CD14-positive monocyte (primary cell): ENCODE data around the gene TEX29. TPM values are rescaled to one million over a fixed set of nuclear protein-coding genes. Genes with fewer than 3 reads are reported as not detected.

Source experiments
- DNase-seq, 3 donors: peaks; one replicate each; pipeline ENCODE4 v3.0.0-alpha.2; 2011 to 2022
- H2AFZ ChIP-seq: 2 replicates; pipeline ENCODE4 v1.6.0; 2012; ENCODE audit warnings: mild to moderate bottlenecking, low read depth, low read length, inconsistent platforms; ENCODE audit not compliant: insufficient read depth, poor library complexity, severe bottlenecking
- H3K27ac ChIP-seq, 2 donors: 1 replicate in 1 of 2; 2 replicates in 1 of 2; pipeline ENCODE4 v1.5.1; 2012 to 2013; ENCODE audit warnings: low read length in 2 of 2, control low read depth in 1 of 2, inconsistent platforms in 1 of 2, low read depth in 1 of 2, mild to moderate bottlenecking in 1 of 2
- H3K27me3 ChIP-seq, 2 donors: one replicate each; pipeline versions ENCODE4 v1.6.0 to v1.6.1; 2011 to 2013; ENCODE audit warnings: low read length in 2 of 2; ENCODE audit not compliant: control insufficient read depth in 2 of 2, insufficient read depth in 2 of 2
- H3K36me3 ChIP-seq, 2 donors: replicated peaks in 1 of 2; 1 replicate in 1 of 2; 2 replicates in 1 of 2; pipeline versions ENCODE4 v1.5.1 to v1.6.1; 2012 to 2013; ENCODE audit warnings: low read length in 2 of 2, control low read depth in 1 of 2, inconsistent platforms in 1 of 2, mild to moderate bottlenecking in 1 of 2; ENCODE audit not compliant: insufficient read depth in 2 of 2, control insufficient read depth in 1 of 2
- H3K4me1 ChIP-seq, 2 donors: 1 replicate in 1 of 2; 2 replicates in 1 of 2; pipeline versions ENCODE4 v1.5.1 to v1.6.1; 2012 to 2013; ENCODE audit warnings: low read length in 2 of 2, control low read depth in 1 of 2, inconsistent platforms in 1 of 2, mild to moderate bottlenecking in 1 of 2, moderate library complexity in 1 of 2; ENCODE audit not compliant: insufficient read depth in 2 of 2, control insufficient read depth in 1 of 2
- H3K4me2 ChIP-seq: replicated peaks from 2 replicates; pipeline ENCODE3; 2012; ENCODE audit warnings: low read length, moderate library complexity, mild to moderate bottlenecking; ENCODE audit not compliant: poor library complexity, severe bottlenecking; ENCODE audit errors: extremely low read depth
- H3K4me3 ChIP-seq, 3 experiments: fragments of 200-600 bp in 1 of 3; sonication (generic) in 1 of 3; replicated peaks in 1 of 3; 1 replicate in 2 of 3; 2 replicates in 1 of 3; pipeline ENCODE4 v1.5.1; 2011 to 2013; ENCODE audit warnings: low read length in 3 of 3, mild to moderate bottlenecking in 3 of 3, control low read depth in 2 of 3, low read depth in 2 of 3, inconsistent platforms in 1 of 3, moderate library complexity in 1 of 3
- H3K79me2 ChIP-seq: 2 replicates; pipeline ENCODE4 v1.6.0; 2012; ENCODE audit warnings: mild to moderate bottlenecking, control low read depth, inconsistent platforms, low read length, moderate library complexity; ENCODE audit not compliant: insufficient read depth
- H3K9ac ChIP-seq: 2 replicates; pipeline ENCODE4 v1.6.0; 2017; ENCODE audit warnings: low read length, mild to moderate bottlenecking; ENCODE audit not compliant: insufficient read depth, poor library complexity, severe bottlenecking
- H3K9me3 ChIP-seq, 2 donors: replicated peaks in 1 of 2; 1 replicate in 1 of 2; 2 replicates in 1 of 2; pipeline versions ENCODE4 v1.5.1 to v1.6.1; 2012 to 2013; ENCODE audit warnings: low read length in 2 of 2, control low read depth in 1 of 2; ENCODE audit not compliant: control insufficient read depth in 1 of 2, insufficient read depth in 1 of 2
- H4K20me1 ChIP-seq: 2 replicates; pipeline ENCODE4 v1.6.0; 2012; ENCODE audit warnings: mild to moderate bottlenecking, low read length, control low read depth, moderate library complexity; ENCODE audit not compliant: insufficient read depth
- H3K27ac Mint-ChIP-seq, 7 donors: one replicate each; pipeline ENCODE4 v1.8.0; 2020; ENCODE audit warnings: mild to moderate bottlenecking in 7 of 7, mixed read lengths in 7 of 7, moderate library complexity in 6 of 7, inconsistent platforms in 2 of 7
- H3K27me3 Mint-ChIP-seq, 3 donors: one replicate each; pipeline ENCODE4 v1.8.0; 2021 to 2022; ENCODE audit warnings: low read depth in 3 of 3, mild to moderate bottlenecking in 3 of 3, mixed read lengths in 3 of 3, moderate library complexity in 3 of 3, inconsistent platforms in 1 of 3
- H3K36me3 Mint-ChIP-seq, 2 donors: one replicate each; pipeline ENCODE4 v1.8.0; 2020; ENCODE audit warnings: mixed read lengths in 2 of 2, inconsistent platforms in 1 of 2, mild to moderate bottlenecking in 1 of 2
- H3K4me1 Mint-ChIP-seq: one replicate; pipeline ENCODE4 v1.8.0; 2020; ENCODE audit warnings: mild to moderate bottlenecking, mixed read lengths
- H3K4me3 Mint-ChIP-seq, 2 donors: one replicate each; pipeline ENCODE4 v1.8.0; 2020; ENCODE audit warnings: mild to moderate bottlenecking in 2 of 2, mixed read lengths in 2 of 2, moderate library complexity in 1 of 2
- H3K9me3 Mint-ChIP-seq, 7 donors: one replicate each; pipeline ENCODE4 v1.8.0; 2020 to 2022; ENCODE audit warnings: mixed read lengths in 7 of 7, mild to moderate bottlenecking in 6 of 7, moderate library complexity in 6 of 7, inconsistent platforms in 2 of 7
- WGBS: methylation state at CpG from one replicate; pipeline ENCODE4 v1.1.5; 2013; ENCODE audit warnings: missing lambda C conversion rate; ENCODE audit not compliant: insufficient coverage; 5-methylcytosine and 5-hydroxymethylcytosine counted together
- intact Hi-C, 2 donors: fragments of 100-400 bp; cut with micrococcal nuclease; formaldehyde crosslinking; loops; one replicate each; pipeline versions ENCODE4 v1.15.0 to v1.15.1; 2023
- polyA plus RNA-seq, 3 donors: library from polyadenylated mRNA; depleted of rRNA in 1 of 3; unstranded in 2 of 3; stranded (reverse) in 1 of 3; fragments of 300-500 nt in 2 of 3; fragments of >200 nt in 1 of 3; fragmentation: Illumina TruSeq in 2 of 3; gene quantifications; 1 replicate in 2 of 3; 2 replicates in 1 of 3; pipeline ENCODE4 v1.2.3, GENCODE V29; 2012 to 2021
- TF ChIP-seq, protein P1 (sequence below): fragments of 200-600 bp; IDR thresholded peaks from one replicate; pipeline ENCODE4 v1.8.0; 2022; ENCODE audit warnings: antibody characterized with exemption, mild to moderate bottlenecking

TEX29 gene
- polyA plus RNA-seq, 3 donors = 0.27 to 0.29 TPM; not detected in 1

- Mint-ChIP-seq H3K9me3 (peaks cover 0 to 6% (median 0%) of the 10 kb centered on the region in 7 donors), H3K27me3 (peaks cover 1 to 3% (median 2%) of the 10 kb centered on the region in 3 donors), H3K4me1 (no peaks in the 10 kb centered on the region), H3K27ac (no peak overlapping the region), H3K36me3 (no peaks in the 10 kb centered on the region), H3K4me3 (no peak overlapping the region)
- H3K27ac ChIP-seq = no peak overlapping the region
- no peaks in the 10 kb centered on the region for H3K36me3 ChIP-seq
- WGBS = 90% methylated on average over 9 of the region's 9 CpGs
- TF ChIP-seq, protein P1, sequence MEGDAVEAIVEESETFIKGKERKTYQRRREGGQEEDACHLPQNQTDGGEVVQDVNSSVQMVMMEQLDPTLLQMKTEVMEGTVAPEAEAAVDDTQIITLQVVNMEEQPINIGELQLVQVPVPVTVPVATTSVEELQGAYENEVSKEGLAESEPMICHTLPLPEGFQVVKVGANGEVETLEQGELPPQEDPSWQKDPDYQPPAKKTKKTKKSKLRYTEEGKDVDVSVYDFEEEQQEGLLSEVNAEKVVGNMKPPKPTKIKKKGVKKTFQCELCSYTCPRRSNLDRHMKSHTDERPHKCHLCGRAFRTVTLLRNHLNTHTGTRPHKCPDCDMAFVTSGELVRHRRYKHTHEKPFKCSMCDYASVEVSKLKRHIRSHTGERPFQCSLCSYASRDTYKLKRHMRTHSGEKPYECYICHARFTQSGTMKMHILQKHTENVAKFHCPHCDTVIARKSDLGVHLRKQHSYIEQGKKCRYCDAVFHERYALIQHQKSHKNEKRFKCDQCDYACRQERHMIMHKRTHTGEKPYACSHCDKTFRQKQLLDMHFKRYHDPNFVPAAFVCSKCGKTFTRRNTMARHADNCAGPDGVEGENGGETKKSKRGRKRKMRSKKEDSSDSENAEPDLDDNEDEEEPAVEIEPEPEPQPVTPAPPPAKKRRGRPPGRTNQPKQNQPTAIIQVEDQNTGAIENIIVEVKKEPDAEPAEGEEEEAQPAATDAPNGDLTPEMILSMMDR = no peak
- H3K27me3 ChIP-seq = no peaks in the 10 kb centered on the region
- no peaks in the 10 kb centered on the region for H3K4me1 ChIP-seq
- intact Hi-C loops = no loop called here
- H3K9ac ChIP-seq = no peak overlapping the region
- no peaks in the 10 kb centered on the region for H3K79me2 ChIP-seq
- no peak overlapping the region for H3K4me3 ChIP-seq
- no peak overlapping the region for H3K4me2 ChIP-seq
- H3K9me3 ChIP-seq = no peaks in the 10 kb centered on the region
- no peak overlapping the region for H2AFZ ChIP-seq
- H4K20me1 ChIP-seq = no peaks in the 10 kb centered on the region
- DNase-seq = no peak
Measured at GRCh38 chr13:111392486-111392885, 72.0 kb downstream of the TEX29 start.

DNA sequence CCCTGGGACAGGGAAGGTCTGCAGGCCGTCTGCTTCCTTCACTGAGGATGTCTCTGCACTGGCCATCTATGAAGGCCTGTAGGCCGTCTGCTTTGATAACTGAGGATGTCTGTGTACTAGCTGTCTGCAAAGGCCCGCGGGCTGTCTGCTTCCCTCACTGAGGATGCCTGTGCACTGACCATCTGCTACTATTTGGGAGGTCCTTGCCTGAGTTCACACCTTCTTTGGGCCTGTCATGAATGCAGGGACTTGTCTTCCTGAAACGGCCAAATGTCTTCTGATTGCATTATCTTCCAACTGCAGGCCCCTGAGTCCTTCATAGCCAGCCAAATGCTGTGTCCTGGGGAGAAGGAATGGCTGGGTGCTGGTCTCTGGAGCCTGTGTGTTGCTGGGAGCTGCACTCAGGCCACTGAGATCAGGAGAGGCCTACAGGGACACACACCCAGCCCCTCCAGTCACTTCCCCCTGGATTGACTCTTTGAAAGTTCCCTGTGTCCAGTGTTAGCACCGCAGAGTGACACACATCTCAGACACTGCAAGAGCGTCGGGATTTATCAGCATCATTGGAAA lies 72.9 kb downstream of the TEX29 start:
- DNase-seq = no peak
- H3K36me3 Mint-ChIP-seq = no peaks in the 10 kb centered on the region
- intact Hi-C loops = no loop called here
- Histone ChIP-seq H2AFZ (no peak overlapping the region), H3K27ac (no peak overlapping the region), H3K4me2 (no peak overlapping the region), H4K20me1 (no peaks in the 10 kb centered on the region), H3K4me3 (no peak overlapping the region), H3K9me3 (no peaks in the 10 kb centered on the region), H3K36me3 (no peaks in the 10 kb centered on the region), H3K9ac (no peak overlapping the region), H3K79me2 (no peaks in the 10 kb centered on the region), H3K4me1 (no peaks in the 10 kb centered on the region), H3K27me3 (no peaks in the 10 kb centered on the region)
- TF ChIP-seq, protein P1 = no peak
- peaks cover 0 to 6% (median 0%) of the 10 kb centered on the region in 7 donors for H3K9me3 Mint-ChIP-seq
- H3K27me3 Mint-ChIP-seq = peaks cover 1 to 3% (median 2%) of the 10 kb centered on the region in 3 donors
- no peaks in the 10 kb centered on the region for H3K4me1 Mint-ChIP-seq
- WGBS = 91% methylated on average over 8 of the region's 8 CpGs
- H3K27ac Mint-ChIP-seq = no peak overlapping the region
- H3K4me3 Mint-ChIP-seq = no peak overlapping the region

Other genes with a start within 250 kb of the TEX29 start
- gene ARHGEF7, start 205.3 kb upstream of the TEX29 start, polyA plus RNA-seq = 10 to 100 TPM in 1 of 3 donors, 1 to 10 TPM in 2; 4.6 to 29.0 (median 6.1) TPM